Body of pancreas (tissue), 4 donors: ENCODE measurements around the gene DCTN2. TPM values are rescaled to one million over a fixed set of nuclear protein-coding genes. Genes with fewer than 3 reads are reported as not detected.
A peak's percentile ranks its signal among the peaks of the same experiment; 100 is the strongest.

ENCODE experiments used
- ATAC-seq: fragments of 150-250 bp; one replicate; pipeline ENCODE4 v1.9.1; 2016
- DNase-seq, 4 donors: peaks; one replicate each; pipeline ENCODE4 v3.0.0-alpha.2; 2019
- H3K27ac ChIP-seq, 4 donors: fragments of 200-600 bp; sonication (generic); 1 replicate in 3 of 4; 2 replicates in 1 of 4; pipeline versions ENCODE4 v1.5.1 to v1.6.1; 2016 to 2019; ENCODE audit warnings: mild to moderate bottlenecking in 1 of 4, mixed read lengths in 1 of 4, moderate library complexity in 1 of 4
- H3K27me3 ChIP-seq, 2 donors: fragments of 200-600 bp; sonication (generic); one replicate each; pipeline ENCODE4 v1.6.0; 2016; ENCODE audit warnings: mild to moderate bottlenecking in 1 of 2
- H3K36me3 ChIP-seq, 2 donors: fragments of 200-600 bp; sonication (generic); replicated peaks in 1 of 2; 2 replicates each; pipeline ENCODE4 v1.5.1; 2016; ENCODE audit warnings: low read depth in 2 of 2; ENCODE audit not compliant: insufficient read depth in 1 of 2
- H3K4me1 ChIP-seq: fragments of 200-600 bp; sonication (generic); one replicate; pipeline ENCODE4 v1.6.0; 2016
- H3K4me3 ChIP-seq, 2 donors: fragments of 200-600 bp; sonication (generic); 1 replicate in 1 of 2; 2 replicates in 1 of 2; pipeline ENCODE4 v1.5.1; 2016 to 2019
- H3K9me3 ChIP-seq, 3 donors: fragments of 200-600 bp; sonication (generic); 1 replicate in 2 of 3; 2 replicates in 1 of 3; pipeline ENCODE4 v1.5.1; 2016
- POLR2A ChIP-seq, 3 donors: fragments of 450-650 bp; IDR thresholded peaks; one replicate each; pipeline ENCODE4 v1.6.1; 2016; ENCODE audit warnings: antibody characterized with exemption in 3 of 3, mild to moderate bottlenecking in 2 of 3
- WGBS, 2 donors: methylation state at CpG; one replicate each; pipeline ENCODE4 v1.1.5; 2017; 5-methylcytosine and 5-hydroxymethylcytosine counted together
- intact Hi-C: fragments of 100-400 bp; cut with DNase I; formaldehyde crosslinking; loops from one replicate; pipeline ENCODE4 v1.15.1; 2023
- total RNA-seq, 2 donors: library from RNA; depleted of rRNA; stranded (reverse); fragments of >200 nt; gene quantifications; one replicate each; pipeline ENCODE4 v1.1.0, GENCODE V29; 2016
- TF ChIP-seq, protein P1 (sequence below), 7 experiments: fragments of 450-650 bp in 4 of 7; fragments of 200-600 bp in 3 of 7; sonication (generic) in 3 of 7; IDR thresholded peaks; one replicate each; pipeline ENCODE4 v1.5.1; 2016 to 2019; ENCODE audit warnings: antibody characterized with exemption in 7 of 7

The DCTN2 gene
- total RNA-seq, 2 donors from 2014 or later = 80.1 to 89.2 TPM

DNA sequence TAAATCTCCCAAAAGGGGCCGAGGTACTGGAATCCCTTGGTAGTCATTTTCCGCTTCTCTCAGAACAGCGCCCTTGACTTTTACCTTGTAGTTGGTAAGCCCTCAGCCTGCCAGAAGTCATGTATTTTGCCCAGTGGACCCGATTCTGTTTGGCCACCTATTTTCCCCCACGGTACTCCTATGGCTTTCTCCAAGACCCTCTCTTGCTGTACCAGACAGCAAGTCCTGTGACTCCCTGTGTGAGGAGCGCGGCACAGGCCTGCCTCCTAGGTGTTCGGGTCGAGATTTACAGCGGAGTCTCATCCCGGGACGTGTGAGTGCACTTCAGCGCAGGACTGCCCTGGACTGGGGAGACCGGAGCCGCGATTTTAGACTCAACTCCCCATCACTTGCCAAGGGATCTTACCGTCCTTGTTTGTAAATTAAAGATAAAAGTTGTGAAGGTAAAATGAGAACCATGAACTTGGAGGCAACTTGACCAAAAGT lies 25.4 kb downstream of the DCTN2 start:
- Histone ChIP-seq H3K36me3 (peaks cover 0 to 9% of the 10 kb centered on the region in 2 donors), H3K4me3 (no peak overlapping the region), H3K4me1 (peaks cover 73% of the 10 kb centered on the region), H3K9me3 (no peaks in the 10 kb centered on the region), H3K27me3 (no peaks in the 10 kb centered on the region), H3K27ac (peak overlapping the region; percentile 95 to 99 (median 98))
- TF ChIP-seq, protein P1, sequence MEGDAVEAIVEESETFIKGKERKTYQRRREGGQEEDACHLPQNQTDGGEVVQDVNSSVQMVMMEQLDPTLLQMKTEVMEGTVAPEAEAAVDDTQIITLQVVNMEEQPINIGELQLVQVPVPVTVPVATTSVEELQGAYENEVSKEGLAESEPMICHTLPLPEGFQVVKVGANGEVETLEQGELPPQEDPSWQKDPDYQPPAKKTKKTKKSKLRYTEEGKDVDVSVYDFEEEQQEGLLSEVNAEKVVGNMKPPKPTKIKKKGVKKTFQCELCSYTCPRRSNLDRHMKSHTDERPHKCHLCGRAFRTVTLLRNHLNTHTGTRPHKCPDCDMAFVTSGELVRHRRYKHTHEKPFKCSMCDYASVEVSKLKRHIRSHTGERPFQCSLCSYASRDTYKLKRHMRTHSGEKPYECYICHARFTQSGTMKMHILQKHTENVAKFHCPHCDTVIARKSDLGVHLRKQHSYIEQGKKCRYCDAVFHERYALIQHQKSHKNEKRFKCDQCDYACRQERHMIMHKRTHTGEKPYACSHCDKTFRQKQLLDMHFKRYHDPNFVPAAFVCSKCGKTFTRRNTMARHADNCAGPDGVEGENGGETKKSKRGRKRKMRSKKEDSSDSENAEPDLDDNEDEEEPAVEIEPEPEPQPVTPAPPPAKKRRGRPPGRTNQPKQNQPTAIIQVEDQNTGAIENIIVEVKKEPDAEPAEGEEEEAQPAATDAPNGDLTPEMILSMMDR (IDR thresholded peaks at IDR 0.05) = peak in 1 of 7 experiments; percentile 1
- no peak for TF ChIP-seq POLR2A (IDR thresholded peaks at IDR 0.05)
- peak; percentile 51 to 59 (median 54) for DNase-seq
- intact Hi-C loops = no loop called here
- WGBS, 2 donors = 30 to 33% methylated on average over 17 of the region's 17 CpGs
- ATAC-seq = no peak

DNA sequence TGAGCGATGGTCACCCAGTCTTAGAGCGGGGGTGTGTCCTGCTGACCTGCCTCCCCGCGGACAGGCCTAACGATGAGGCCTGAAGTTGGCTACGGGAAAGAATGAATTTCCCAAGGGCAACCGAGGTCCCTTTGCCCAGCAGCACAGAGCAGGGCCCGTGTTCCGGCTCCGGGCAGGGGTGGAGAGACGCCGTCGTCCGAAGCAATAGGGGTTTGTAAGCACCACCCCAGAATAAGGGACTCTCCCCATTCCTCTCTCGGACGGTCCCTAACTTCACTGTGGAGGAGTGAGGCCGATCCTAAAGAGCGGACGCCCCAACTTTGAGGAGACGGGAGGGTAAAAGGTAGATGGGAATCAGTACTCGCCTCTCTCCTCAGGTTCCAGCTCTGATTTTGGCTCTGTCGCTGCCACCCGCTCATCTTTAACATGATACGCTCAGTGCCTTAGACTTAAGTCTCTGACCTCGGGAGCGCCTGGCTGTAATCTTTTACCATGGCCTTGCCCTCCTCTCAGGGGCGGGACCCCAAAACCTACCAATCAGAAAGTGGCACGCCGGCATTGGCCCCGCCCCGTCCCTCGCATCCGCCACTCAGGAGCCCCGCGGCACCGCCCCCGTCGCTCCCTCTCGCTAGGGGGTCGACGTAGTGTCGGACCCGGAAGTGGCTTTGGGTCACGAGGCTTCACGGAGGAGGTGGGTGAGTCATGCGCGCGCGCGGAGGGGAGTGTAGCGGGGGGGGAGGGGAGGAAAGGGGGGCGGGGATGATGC lies 26.8 kb downstream of the DCTN2 start, which contains the start of gene DDIT3:
DDIT3 (minus strand) TSS at position 462 of the 766 bp plus-strand sequence. CDS start 3,108 bp downstream, outside the sequence.
- WGBS, 2 donors = 0% methylated on average over 41 to 52 of the region's 52 CpGs
- Histone ChIP-seq H3K4me1 (peaks cover 71% of the 10 kb centered on the region), H3K27me3 (no peaks in the 10 kb centered on the region), H3K36me3 (peaks cover 0 to 16% of the 10 kb centered on the region in 2 donors), H3K27ac (peak within 1 kb of the TSS; percentile 95 to 99 (median 98)), H3K9me3 (no peaks in the 10 kb centered on the region), H3K4me3 (peak within 1 kb of the TSS; percentile 35 to 94)
- ATAC-seq (peak; percentile 81), DNase-seq (peak; percentile 100)
- TF ChIP-seq POLR2A (IDR thresholded peaks at IDR 0.05) = peak; percentile 99 to 100 (median 100)
- TF ChIP-seq, protein P1 (IDR thresholded peaks at IDR 0.05) = peak in 1 of 7 experiments; percentile 5
- intact Hi-C loops = no loop called here

DNA sequence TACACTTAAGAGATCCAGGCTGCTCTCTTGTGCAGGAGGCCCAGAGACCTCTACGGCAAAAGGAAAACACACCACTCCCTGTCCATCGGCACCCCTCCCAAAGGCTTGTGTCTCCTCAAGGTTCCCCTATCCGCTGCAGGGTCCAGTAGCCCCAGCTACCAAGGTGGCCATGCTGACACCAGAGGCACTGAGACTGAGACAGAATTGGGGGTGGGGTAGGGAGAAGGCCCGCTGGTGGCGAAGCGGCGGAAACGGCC lies 27.3 kb downstream of the DCTN2 start:
- H3K27me3 ChIP-seq = no peaks in the 10 kb centered on the region
- H3K4me3 ChIP-seq = peak overlapping the region; percentile 35 to 94
- H3K27ac ChIP-seq = peak overlapping the region; percentile 95 to 99 (median 98)
- H3K36me3 ChIP-seq = peaks cover 4 to 13% of the 10 kb centered on the region in 2 donors
- no peak for TF ChIP-seq POLR2A (IDR thresholded peaks at IDR 0.05)
- TF ChIP-seq, protein P1 (IDR thresholded peaks at IDR 0.05) = no peak
- intact Hi-C loops = no loop called here
- DNase-seq (peak in 1 of 4 donors; percentile 60), ATAC-seq (no peak)
- no peaks in the 10 kb centered on the region for H3K9me3 ChIP-seq
- WGBS, 2 donors = 0 to 1% methylated on average over 2 to 8 of the region's 8 CpGs
- H3K4me1 ChIP-seq = peaks cover 71% of the 10 kb centered on the region

DNA sequence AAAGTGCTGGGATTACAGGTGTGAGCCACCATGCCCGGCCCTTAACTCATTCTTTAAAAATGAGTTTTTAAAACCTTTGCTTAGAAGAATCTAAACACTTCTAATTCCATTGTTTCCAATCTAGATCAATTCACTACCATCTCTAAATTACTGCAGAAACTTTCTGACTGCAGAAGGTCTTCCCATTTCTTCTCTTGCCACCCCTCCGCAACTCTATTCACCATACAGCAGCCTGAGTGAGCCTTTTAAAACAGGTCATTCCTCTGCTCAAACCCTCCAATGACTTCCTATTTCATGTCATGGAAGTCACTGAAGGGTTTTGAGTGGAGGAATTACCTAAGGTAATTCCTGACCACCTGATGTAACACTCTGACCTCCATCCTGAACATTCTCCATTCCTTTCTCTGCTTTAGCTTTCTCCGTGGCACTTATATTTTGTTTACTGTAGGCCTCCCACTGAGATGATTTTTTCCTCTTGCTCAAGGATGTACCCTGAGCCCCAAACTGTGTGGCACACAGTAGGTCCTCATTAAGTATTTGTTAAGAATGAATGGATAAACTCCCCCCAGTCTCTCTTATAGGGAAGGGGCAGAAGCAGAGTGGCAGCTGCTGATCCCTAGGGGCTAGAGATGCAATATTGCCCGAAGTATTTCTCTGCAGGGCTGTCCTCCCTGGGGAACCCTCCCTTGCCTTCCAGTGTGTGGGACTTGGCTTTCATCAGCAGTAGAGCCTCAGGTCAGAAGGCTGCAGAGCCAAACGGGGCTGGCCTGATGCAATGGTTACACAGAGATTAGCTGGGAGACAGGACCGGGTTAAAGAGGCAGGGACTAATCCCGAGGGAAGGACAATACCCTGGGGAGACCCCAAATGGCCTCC lies 27.8 kb downstream of the DCTN2 start:
- intact Hi-C loops = no loop called here
- no peak for ATAC-seq
- no peak for TF ChIP-seq POLR2A (IDR thresholded peaks at IDR 0.05)
- TF ChIP-seq, protein P1 (IDR thresholded peaks at IDR 0.05) = no peak
- peak; percentile 56 to 70 (median 62) for DNase-seq
- Histone ChIP-seq H3K4me3 (peak overlapping the region; percentile 35 to 94), H3K27me3 (no peaks in the 10 kb centered on the region), H3K27ac (peak overlapping the region; percentile 95 to 99 (median 98)), H3K4me1 (peaks cover 71% of the 10 kb centered on the region), H3K36me3 (peaks cover 4 to 15% of the 10 kb centered on the region in 2 donors), H3K9me3 (no peaks in the 10 kb centered on the region)
- 9 to 19% methylated on average over 4 to 7 of the region's 7 CpGs for WGBS, 2 donors
